ENCODE results near the gene CMYA5.

- TF ChIP-seq CTCF (conservative IDR thresholded peaks at IDR 0.05; ENCODE audit: low read length) (no peak), EZH2phosphoT487 (IDR thresholded peaks at IDR 0.05; ENCODE audit: borderline replicate concordance, low read depth, low read length) (no peak)
Measured at GRCh38 chr5:79842006-79842881, 152.6 kb downstream of the CMYA5 start.
